PC-3 (cell line): ENCODE measurements around the gene FLG. TPM values are rescaled to one million over a fixed set of nuclear protein-coding genes. Genes with fewer than 3 reads are reported as not detected.
"Not testable (repeated sequence)": the region's sequence is repeated elsewhere in the genome, so short reads cannot be mapped to it uniquely, and the experiment has no call there.

Experiments used
- ATAC-seq: fragments of 200-7000 bp; cut with Tn5 transposase; 2 replicates; pipeline ENCODE4 v1.9.1; 2020; ENCODE audit warnings: mild to moderate bottlenecking, moderate library complexity
- BruUV-seq: library from RNA; stranded (reverse); fragments of 400-500 nt; replicated peaks from 2 replicates; lab custom pipeline; 2021; lab: Mats Ljungman, UMichigan
- CTCF ChIA-PET: fragments of 300-600 bp; sonication (Branson Sonifier 250); formaldehyde crosslinking; loops from one replicate; lab custom pipeline; 2022; ENCODE audit warnings: antibody characterized with exemption; lab: Charles Lee
- POLR2A ChIA-PET: fragments of 300-600 bp; sonication (Branson Sonifier 250); formaldehyde crosslinking; loops from one replicate; lab custom pipeline; 2022; ENCODE audit warnings: antibody characterized with exemption; ENCODE audit not compliant: unreplicated experiment; lab: Charles Lee
- DNase-seq: peaks from one replicate; pipeline ENCODE4 v3.0.0-alpha.2; 2015
- H2AFZ ChIP-seq: fragments of 300-600 bp; sonication (generic); 2 replicates; pipeline ENCODE4 v1.6.0; 2016; ENCODE audit warnings: antibody characterized with exemption, low read length
- H3F3A ChIP-seq: fragments of 300-600 bp; sonication (generic); one replicate; pipeline ENCODE4 v1.6.0; 2017; ENCODE audit warnings: antibody characterized with exemption, low read length, control low read depth, mild to moderate bottlenecking; ENCODE audit not compliant: unreplicated experiment
- H3K27ac ChIP-seq: fragments of 300-600 bp; sonication (generic); 2 replicates; pipeline ENCODE4 v1.5.1; 2016; ENCODE audit warnings: mild to moderate bottlenecking, low read length
- H3K27me3 ChIP-seq: fragments of 300-600 bp; sonication (generic); 2 replicates; pipeline ENCODE4 v1.6.1; 2016; ENCODE audit warnings: low read length, mixed read lengths
- H3K36me3 ChIP-seq: fragments of 300-600 bp; sonication (generic); 2 replicates; pipeline ENCODE4 v1.6.1; 2016; ENCODE audit warnings: low read depth, mixed run types, low read length, mixed read lengths
- H3K4me1 ChIP-seq: fragments of 300-600 bp; sonication (generic); 2 replicates; pipeline ENCODE4 v1.5.1; 2016; ENCODE audit warnings: low read length; ENCODE audit not compliant: insufficient read depth
- H3K4me2 ChIP-seq: fragments of 300-600 bp; sonication (generic); 2 replicates; pipeline ENCODE4 v1.6.0; 2016; ENCODE audit warnings: low read length
- H3K4me3 ChIP-seq: fragments of 300-600 bp; sonication (generic); 2 replicates; pipeline ENCODE4 v1.5.1; 2016; ENCODE audit warnings: mild to moderate bottlenecking, low read length, mixed read lengths
- H3K79me2 ChIP-seq: fragments of 300-600 bp; sonication (generic); 2 replicates; pipeline ENCODE4 v1.6.1; 2017; ENCODE audit warnings: low read length, mixed read lengths
- H3K9ac ChIP-seq: fragments of 300-600 bp; sonication (generic); 2 replicates; pipeline ENCODE4 v1.6.0; 2016; ENCODE audit warnings: mild to moderate bottlenecking, low read length
- H3K9me2 ChIP-seq: fragments of 300-600 bp; sonication (generic); replicated peaks from 2 replicates; pipeline ENCODE4 v1.6.1; 2016; ENCODE audit warnings: mixed run types, low read length, mixed read lengths
- H3K9me3 ChIP-seq: fragments of 300-600 bp; sonication (generic); 2 replicates; pipeline ENCODE4 v1.6.1; 2016; ENCODE audit warnings: low read length, mixed read lengths
- H4K20me1 ChIP-seq: fragments of 300-600 bp; sonication (generic); 2 replicates; pipeline ENCODE4 v1.6.1; 2016; ENCODE audit warnings: low read length, mixed read lengths
- EZH2phosphoT487 ChIP-seq: fragments of 300-600 bp; sonication (generic); IDR thresholded peaks from 2 replicates; pipeline ENCODE4 v1.6.1; 2018; ENCODE audit warnings: mild to moderate bottlenecking, antibody characterized with exemption, low read length, borderline replicate concordance
- intact Hi-C: fragments of 100-400 bp; cut with micrococcal nuclease; formaldehyde crosslinking; loops from 2 replicates; pipeline ENCODE4 v1.9.0; 2023
- total RNA-seq: library from RNA; depleted of rRNA; stranded (reverse); fragments of >200 nt; gene quantifications from 2 replicates; pipeline ENCODE4 v1.2.3, GENCODE V29; 2014

Gene FLG
- total RNA-seq, 1 experiment from 2014 or later, result not detected

GRCh38 chr1:152309955-152310354 is 15.1 kb downstream of the FLG start:
- Histone ChIP-seq H3K9ac (no peak overlapping the region), H3K4me2 (no peak overlapping the region), H4K20me1 (no peaks in the 10 kb centered on the region), H3K27me3 (no peaks in the 10 kb centered on the region), H2AFZ (no peak overlapping the region), H3K27ac (no peak overlapping the region), H3K4me3 (no peak overlapping the region), H3K36me3 (no peaks in the 10 kb centered on the region), H3K9me3 (no peaks in the 10 kb centered on the region), H3K9me2 (no peaks in the 10 kb centered on the region), H3K4me1 (no peaks in the 10 kb centered on the region), H3F3A (no peaks in the 10 kb centered on the region), H3K79me2 (no peaks in the 10 kb centered on the region)
- no TSS peak for BruUV-seq
- no peak for DNase-seq
- ATAC-seq, result no peak
- ChIA-PET CTCF (no interaction called here), POLR2A (no interaction called here)
- intact Hi-C loops, result no loop called here
- TF ChIP-seq EZH2phosphoT487, result no peak

GRCh38 chr1:152309320-152309901 is 15.6 kb downstream of the FLG start:
- H3K27me3 ChIP-seq, H3F3A ChIP-seq, H3K9me2 ChIP-seq, BruUV-seq, H3K9me3 ChIP-seq, H3K4me3 ChIP-seq, H2AFZ ChIP-seq, H4K20me1 ChIP-seq, H3K36me3 ChIP-seq, POLR2A ChIA-PET, CTCF ChIA-PET, ATAC-seq, H3K27ac ChIP-seq, intact Hi-C loops, DNase-seq, H3K4me2 ChIP-seq, H3K79me2 ChIP-seq, H3K9ac ChIP-seq, H3K4me1 ChIP-seq: not testable (repeated sequence)

GRCh38 chr1:152308758-152309157 is 16.3 kb downstream of the FLG start:
- H2AFZ ChIP-seq, H3K4me1 ChIP-seq, H3K4me3 ChIP-seq, CTCF ChIA-PET, BruUV-seq, POLR2A ChIA-PET, H3K27me3 ChIP-seq, H3K9me3 ChIP-seq, H4K20me1 ChIP-seq, H3F3A ChIP-seq, intact Hi-C loops, ATAC-seq, H3K36me3 ChIP-seq, H3K27ac ChIP-seq, H3K9me2 ChIP-seq, H3K79me2 ChIP-seq, H3K4me2 ChIP-seq, H3K9ac ChIP-seq, DNase-seq: not testable (repeated sequence)

- H3K4me1 ChIP-seq, BruUV-seq, H3K9ac ChIP-seq, H3K27me3 ChIP-seq, ATAC-seq, POLR2A ChIA-PET, CTCF ChIA-PET, H3K27ac ChIP-seq, H3F3A ChIP-seq, H3K9me3 ChIP-seq, H4K20me1 ChIP-seq, H3K36me3 ChIP-seq, H3K9me2 ChIP-seq, H3K4me2 ChIP-seq, intact Hi-C loops, DNase-seq, H2AFZ ChIP-seq, H3K4me3 ChIP-seq, H3K79me2 ChIP-seq: not testable (repeated sequence)
Measured at GRCh38 chr1:152307970-152308369, 17.1 kb downstream of the FLG start.

- POLR2A ChIA-PET, H3K9ac ChIP-seq, BruUV-seq: not testable (repeated sequence)
Measured at GRCh38 chr1:152306123-152306522, 18.9 kb downstream of the FLG start.

GRCh38 chr1:152304773-152305172 is 20.3 kb downstream of the FLG start:
- H2AFZ ChIP-seq, CTCF ChIA-PET, H4K20me1 ChIP-seq, H3F3A ChIP-seq, H3K27ac ChIP-seq, H3K79me2 ChIP-seq, H3K4me1 ChIP-seq, H3K27me3 ChIP-seq, H3K9me2 ChIP-seq, DNase-seq, POLR2A ChIA-PET, ATAC-seq, intact Hi-C loops, BruUV-seq, H3K9me3 ChIP-seq, H3K36me3 ChIP-seq, H3K4me2 ChIP-seq, H3K9ac ChIP-seq, H3K4me3 ChIP-seq: not testable (repeated sequence)

More at GRCh38 chr1:152306123-152306522, 18.9 kb downstream of the FLG start:
- CTCF ChIA-PET, H3K9me3 ChIP-seq, DNase-seq, H3K36me3 ChIP-seq, intact Hi-C loops, H3K4me2 ChIP-seq, H3F3A ChIP-seq, H3K9me2 ChIP-seq, ATAC-seq, H3K4me3 ChIP-seq, H3K27ac ChIP-seq, H3K79me2 ChIP-seq, H3K4me1 ChIP-seq, H4K20me1 ChIP-seq, H2AFZ ChIP-seq, H3K27me3 ChIP-seq: not testable (repeated sequence)
